ENCODE results near the gene KLHL42.

KLHL42 gene

GRCh38 chr12:27747111-27747820 lies 32.8 kb upstream of the KLHL42 start:
- no peaks in the 10 kb centered on the region for H3K27me3 ChIP-seq
- peak overlapping the region; percentile 59 to 69 for H3K27ac ChIP-seq
- DNase-seq, result no peak
- H3K9me3 ChIP-seq, result no peaks in the 10 kb centered on the region
- intact Hi-C loops (cut with DNase I; ENCODE audit: low total_unique reads), result no loop called here
- no peak for TF ChIP-seq CTCF (IDR thresholded peaks at IDR 0.05)
- H3K4me1 ChIP-seq, result peaks cover 0 to 25% (median 3%) of the 10 kb centered on the region in 4 donors
- peaks cover 19 to 27% (median 22%) of the 10 kb centered on the region in 3 donors for H3K36me3 ChIP-seq
- H3K4me3 ChIP-seq, result no peak overlapping the region

GRCh38 chr12:27751386-27752047 lies 28.5 kb upstream of the KLHL42 start:
- intact Hi-C loops (cut with DNase I; ENCODE audit: low total_unique reads), result no loop called here

GRCh38 chr12:27754795-27755194 lies 25.2 kb upstream of the KLHL42 start:
- intact Hi-C loops (cut with DNase I; ENCODE audit: low total_unique reads), result no loop called here
- TF ChIP-seq CTCF (IDR thresholded peaks at IDR 0.05), result no peak
- H3K27ac ChIP-seq, result no peak overlapping the region
- DNase-seq, result no peak
- H3K36me3 ChIP-seq, result peaks cover 11 to 27% (median 17%) of the 10 kb centered on the region in 3 donors
- no peaks in the 10 kb centered on the region for H3K27me3 ChIP-seq
- no peak overlapping the region for H3K4me3 ChIP-seq
- no peaks in the 10 kb centered on the region for H3K9me3 ChIP-seq
- no peaks in the 10 kb centered on the region for H3K4me1 ChIP-seq

More at GRCh38 chr12:27751386-27752047, 28.5 kb upstream of the KLHL42 start:
- Histone ChIP-seq H3K4me3 (no peak overlapping the region), H3K27me3 (no peaks in the 10 kb centered on the region), H3K27ac (no peak overlapping the region), H3K9me3 (no peaks in the 10 kb centered on the region), H3K4me1 (peaks cover 0 to 25% (median 3%) of the 10 kb centered on the region in 4 donors), H3K36me3 (peaks cover 11 to 18% (median 16%) of the 10 kb centered on the region in 3 donors)
- no peak for TF ChIP-seq CTCF (IDR thresholded peaks at IDR 0.05)
- DNase-seq, result no peak

GRCh38 chr12:27756670-27757195 lies 23.3 kb upstream of the KLHL42 start:
- H3K9me3 ChIP-seq, result no peaks in the 10 kb centered on the region
- no peaks in the 10 kb centered on the region for H3K4me1 ChIP-seq
- H3K4me3 ChIP-seq, result no peak overlapping the region
- TF ChIP-seq CTCF (IDR thresholded peaks at IDR 0.05), result no peak
- no peaks in the 10 kb centered on the region for H3K27me3 ChIP-seq
- H3K36me3 ChIP-seq, result peaks cover 11 to 26% (median 17%) of the 10 kb centered on the region in 3 donors
- intact Hi-C loops (cut with DNase I; ENCODE audit: low total_unique reads), result no loop called here
- no peak overlapping the region for H3K27ac ChIP-seq
- no peak for DNase-seq

- H3K36me3 ChIP-seq, result peaks cover 0 to 4% (median 0%) of the 10 kb centered on the region in 3 donors
- intact Hi-C loops (cut with DNase I; ENCODE audit: low total_unique reads), result no loop called here
- no peak overlapping the region for H3K27ac ChIP-seq
- no peaks in the 10 kb centered on the region for H3K27me3 ChIP-seq
- no peaks in the 10 kb centered on the region for H3K4me1 ChIP-seq
- TF ChIP-seq CTCF (IDR thresholded peaks at IDR 0.05), result no peak
- no peaks in the 10 kb centered on the region for H3K9me3 ChIP-seq
- no peak overlapping the region for H3K4me3 ChIP-seq
- no peak for DNase-seq
Measured at GRCh38 chr12:27762757-27763156, 17.3 kb upstream of the KLHL42 start.

All from tibial artery (tissue), 4 donors.